ENCODE data around the gene GFAP.
A peak's percentile ranks its signal among the peaks of the same experiment; 100 is the strongest.

Gene GFAP

GRCh38 chr17:44899074-44899782 is 16.1 kb downstream of the GFAP start, which contains the start of gene EFTUD2:
TSS of gene EFTUD2 (minus strand) at chr17:44899445. CDS start at chr17:44894521, 4,924 bp downstream.
- peak; percentile 91 for DNase-seq (ENCODE audit: low spot score)

DNA sequence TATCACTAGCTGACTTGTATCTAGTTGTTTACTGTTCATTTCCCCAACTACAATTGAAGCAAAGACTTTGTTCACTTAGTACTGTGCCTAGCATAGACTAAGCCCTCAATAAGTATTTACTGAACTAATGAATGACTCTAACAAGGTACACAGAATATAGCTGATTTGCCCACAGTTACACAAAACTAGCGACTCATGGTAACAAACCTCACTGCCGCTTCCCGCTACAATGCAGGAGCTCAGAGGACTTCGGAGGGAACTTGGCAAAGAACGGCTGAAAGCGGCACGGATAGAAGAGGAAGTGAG is 16.6 kb downstream of the GFAP start:
- no peak for DNase-seq (ENCODE audit: low spot score)

DNA sequence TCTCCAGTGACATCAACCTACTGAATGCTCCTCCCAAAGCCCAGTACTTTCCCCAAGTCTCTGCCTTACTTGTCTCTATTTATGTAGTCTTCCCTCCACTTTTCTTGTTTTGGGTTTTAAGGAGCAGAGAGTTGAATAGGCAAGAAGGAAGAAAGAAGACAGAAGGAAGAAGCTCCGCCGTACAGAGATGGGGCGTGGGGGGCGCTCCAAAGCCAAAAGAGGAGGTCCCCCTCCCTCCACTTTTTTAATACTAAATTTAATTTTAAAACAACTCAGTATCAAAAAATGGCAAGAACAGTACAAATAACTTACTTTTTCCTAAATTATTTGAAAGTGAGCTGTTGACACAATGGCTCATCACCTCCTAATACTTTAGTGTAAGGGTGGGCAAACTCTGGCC is 20.7 kb downstream of the GFAP start:
- no peak for DNase-seq (ENCODE audit: low spot score)

GRCh38 chr17:44892250-44892649 is 23.1 kb downstream of the GFAP start:
- no peak for DNase-seq (ENCODE audit: low spot score)

DNA sequence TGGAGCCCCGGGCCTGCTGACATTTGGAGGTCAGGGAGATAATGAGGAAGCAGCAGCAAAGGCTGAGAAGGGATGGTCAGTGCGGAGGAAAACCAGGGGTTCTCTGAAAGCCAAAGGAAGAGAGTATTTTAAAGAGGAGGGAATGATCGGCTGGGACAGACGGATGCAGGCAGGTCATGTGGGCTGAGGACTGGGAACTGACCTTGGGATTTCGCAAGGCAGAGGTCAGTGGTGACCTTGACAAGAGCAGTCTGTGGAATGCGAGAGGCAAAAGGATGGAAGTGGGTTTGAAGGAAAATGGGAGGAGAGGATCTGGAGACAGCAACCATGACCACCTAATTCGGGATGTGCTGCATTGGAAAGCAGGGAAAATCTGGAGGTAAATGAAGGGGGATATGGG is 26.3 kb downstream of the GFAP start:
- no peak for DNase-seq (ENCODE audit: low spot score)

GRCh38 chr17:44887971-44888954 is 27.0 kb downstream of the GFAP start:
- DNase-seq (ENCODE audit: low spot score) = peak; percentile 19

GRCh38 chr17:44887016-44887415 is 28.3 kb downstream of the GFAP start:
- DNase-seq (ENCODE audit: low spot score) = no peak

DNA sequence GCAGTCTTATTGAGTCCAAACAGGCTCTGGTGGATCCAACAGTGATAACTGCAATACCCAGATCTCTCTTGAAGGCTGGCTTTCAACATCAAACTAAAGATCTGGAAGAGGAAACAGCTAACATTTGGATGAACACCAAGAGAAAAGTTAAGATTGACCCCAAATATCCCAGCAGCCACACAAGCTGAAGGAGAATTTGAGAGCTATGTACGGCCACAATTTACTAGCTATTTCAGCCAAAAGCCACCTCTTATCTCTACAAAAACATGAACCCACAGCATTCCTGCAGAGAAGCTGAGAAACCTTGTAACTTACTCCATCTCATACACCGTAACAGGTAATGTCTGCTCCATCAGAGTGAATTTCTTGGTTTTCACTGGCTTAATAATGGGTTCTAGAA is 30.4 kb downstream of the GFAP start:
- DNase-seq (ENCODE audit: low spot score) = no peak

GRCh38 chr17:44881145-44881544 is 34.2 kb downstream of the GFAP start:
- DNase-seq (ENCODE audit: low spot score) = no peak

DNA sequence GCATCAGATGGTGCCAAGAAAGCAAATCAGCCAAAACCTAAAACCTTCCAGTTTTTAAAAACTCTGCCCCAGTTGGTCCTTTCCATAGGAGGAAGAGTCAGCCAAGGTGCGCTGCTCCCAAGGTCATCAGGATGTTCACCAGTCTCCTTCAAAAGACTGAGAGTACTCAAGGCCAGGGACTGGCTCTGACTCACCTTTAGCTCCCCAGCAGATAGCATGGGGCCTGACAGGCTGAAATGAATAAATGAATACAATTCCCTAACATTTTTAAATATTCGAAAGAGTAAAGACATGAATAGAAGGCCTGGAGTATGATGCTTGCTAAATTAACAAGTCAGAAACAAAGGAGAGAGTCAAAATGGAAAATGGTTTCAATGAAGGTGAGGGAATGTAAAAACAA is 35.2 kb downstream of the GFAP start:
- no peak for DNase-seq (ENCODE audit: low spot score)

DNA sequence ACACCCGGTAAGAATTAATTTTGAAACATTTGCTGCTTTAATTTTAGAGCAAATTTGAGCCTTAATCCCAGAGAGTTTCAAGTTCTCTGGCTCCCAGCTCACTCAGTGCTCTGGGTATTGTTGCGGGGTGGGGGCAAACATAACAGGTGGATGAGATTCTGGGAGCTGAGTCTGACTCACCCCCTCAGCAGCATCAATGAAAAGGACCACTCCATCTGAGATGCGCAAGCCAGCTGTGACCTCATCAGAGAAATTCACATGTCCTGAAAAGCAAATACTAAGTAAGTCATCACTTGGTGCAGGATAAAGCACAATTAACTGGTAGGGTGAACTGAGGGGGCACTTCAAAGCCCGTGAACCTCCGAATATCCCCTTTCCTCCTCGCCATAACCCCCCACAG is 35.9 kb downstream of the GFAP start:
- no peak for DNase-seq (ENCODE audit: low spot score)

DNA sequence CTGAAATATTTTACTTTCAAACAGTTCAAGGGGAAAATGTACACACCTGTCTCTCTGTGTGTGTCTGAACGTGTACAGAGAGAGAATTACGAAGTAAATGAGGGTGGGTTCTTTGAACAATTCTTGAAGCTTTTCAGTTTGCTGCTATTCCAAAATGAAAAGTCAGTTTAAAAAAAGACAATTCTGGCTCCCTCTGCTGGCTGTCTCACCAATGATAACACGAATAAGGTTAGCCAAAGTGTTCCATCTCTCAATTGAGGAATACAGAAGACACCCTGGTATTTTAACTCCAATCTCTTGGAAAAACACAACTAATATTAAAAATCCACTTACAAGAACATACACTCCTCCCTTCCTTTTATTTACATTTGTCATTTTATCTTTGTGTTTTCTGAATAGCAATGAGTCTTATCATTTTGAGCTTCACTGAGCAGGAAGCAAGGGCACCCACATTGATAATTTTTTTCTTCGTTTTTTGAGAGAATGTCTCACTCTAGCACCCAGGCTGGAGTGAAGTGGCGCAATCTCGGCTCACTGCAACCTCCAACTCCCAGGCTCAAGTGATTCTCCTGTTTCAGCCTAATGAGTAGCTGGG is 36.6 kb downstream of the GFAP start:
- DNase-seq (ENCODE audit: low spot score) = peak; percentile 28

DNA sequence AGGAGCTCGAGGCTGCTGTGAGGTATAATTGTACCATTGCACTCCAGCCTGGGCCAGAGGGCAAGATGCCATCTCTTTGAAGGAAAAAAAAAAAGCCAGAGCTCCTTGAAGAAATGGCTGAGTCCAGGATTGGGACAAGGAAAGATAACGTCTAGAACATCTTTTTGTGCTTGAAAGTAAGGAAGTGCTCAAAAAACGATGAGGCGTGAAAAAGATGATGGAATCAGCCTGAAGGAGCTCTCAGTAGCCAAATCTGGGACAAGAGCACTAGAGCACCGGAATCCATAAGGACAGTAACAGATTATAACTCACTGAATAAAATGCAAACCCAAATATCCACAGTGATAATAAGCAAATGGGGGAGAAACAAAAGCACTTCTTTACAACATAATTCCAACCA is 38.2 kb downstream of the GFAP start:
- no peak for DNase-seq (ENCODE audit: low spot score)

DNA sequence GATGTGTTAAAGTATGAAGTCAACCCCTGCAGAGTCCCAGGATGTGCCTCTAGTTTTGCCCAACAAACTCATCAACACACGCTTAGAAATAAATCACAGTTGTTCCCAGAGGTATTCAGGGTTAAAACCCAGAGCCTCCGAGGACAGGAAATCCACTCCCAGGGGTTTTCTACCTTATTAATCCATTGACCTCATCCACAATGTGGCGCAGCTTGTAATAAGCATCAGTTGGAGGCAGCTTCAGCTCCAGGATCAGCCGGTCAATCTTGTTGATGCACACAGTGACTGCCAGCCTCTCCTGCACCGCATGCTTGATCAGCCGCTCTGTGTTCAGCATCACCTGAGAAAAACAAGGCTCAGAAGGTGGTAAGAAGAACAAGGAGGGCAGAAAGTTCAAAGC is 39.5 kb downstream of the GFAP start:
- DNase-seq (ENCODE audit: low spot score) = no peak

GRCh38 chr17:44872131-44872768 is 43.0 kb downstream of the GFAP start:
- DNase-seq (ENCODE audit: low spot score) = peak; percentile 4

- no peak for DNase-seq (ENCODE audit: low spot score)
These were observed 43.7 kb downstream of the GFAP start for GRCh38 chr17:44871556-44871955.

GRCh38 chr17:44867841-44868240 is 47.5 kb downstream of the GFAP start:
- no peak for DNase-seq (ENCODE audit: low spot score)

DNA sequence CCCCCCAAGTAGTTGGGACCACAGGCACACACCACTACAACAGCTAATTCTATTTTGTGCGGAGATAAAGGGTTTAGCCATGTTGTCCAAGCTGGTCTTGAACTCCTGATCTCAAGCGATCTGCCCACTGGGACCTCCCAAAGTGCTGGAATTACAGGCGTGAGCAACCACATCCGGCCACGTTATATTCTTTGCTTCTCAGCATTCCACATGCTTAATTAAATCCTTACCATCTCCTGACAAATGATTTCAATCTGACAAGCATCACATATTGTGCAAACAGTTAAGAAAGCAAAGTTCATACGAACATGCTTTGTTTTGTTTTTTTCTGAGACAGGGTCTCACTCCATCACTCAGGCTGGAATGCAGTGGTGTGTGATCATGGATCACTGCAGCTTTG is 49.4 kb downstream of the GFAP start:
- no peak for DNase-seq (ENCODE audit: low spot score)

DNA sequence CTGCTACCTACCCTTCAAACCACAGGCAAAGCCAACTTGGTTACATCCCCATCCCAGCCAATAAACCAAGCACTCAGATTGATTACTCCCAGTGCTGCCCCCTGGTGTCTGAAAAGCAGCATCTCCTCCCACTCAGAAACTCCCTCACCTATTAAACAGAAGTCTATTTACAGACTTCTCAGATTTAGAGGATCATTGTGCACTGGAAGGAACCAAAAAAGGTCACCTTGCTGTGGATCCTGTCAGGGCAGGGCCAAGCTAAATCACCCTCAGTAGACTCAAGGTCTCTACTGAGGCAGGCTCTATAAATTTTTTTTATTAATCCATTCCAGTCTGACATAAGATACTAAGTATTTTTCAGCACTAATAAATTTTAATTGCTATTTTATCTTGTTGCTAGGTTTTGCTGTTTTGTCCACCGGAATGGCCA is 50.1 kb downstream of the GFAP start:
- peak; percentile 77 for DNase-seq (ENCODE audit: low spot score)

DNA sequence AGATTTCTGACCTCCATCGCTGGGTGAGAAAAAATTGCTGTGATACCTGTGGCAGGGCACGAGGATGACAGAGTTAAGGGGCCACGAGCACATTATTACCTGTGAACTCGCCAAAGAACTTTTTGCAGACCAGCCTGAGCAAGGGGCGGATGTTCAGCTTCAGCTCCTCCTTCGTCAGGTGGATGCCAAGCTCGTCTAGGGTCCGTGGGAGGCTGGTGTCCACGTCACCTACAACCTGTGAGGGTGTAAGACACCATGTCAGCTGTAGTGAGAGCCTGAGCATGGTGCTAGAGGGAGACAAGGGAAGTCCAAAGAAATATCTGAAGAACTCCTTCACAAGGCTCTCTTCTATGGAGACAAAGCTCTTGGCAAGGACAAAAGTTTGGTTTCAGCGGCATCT is 50.5 kb downstream of the GFAP start:
- DNase-seq (ENCODE audit: low spot score) = no peak

DNA sequence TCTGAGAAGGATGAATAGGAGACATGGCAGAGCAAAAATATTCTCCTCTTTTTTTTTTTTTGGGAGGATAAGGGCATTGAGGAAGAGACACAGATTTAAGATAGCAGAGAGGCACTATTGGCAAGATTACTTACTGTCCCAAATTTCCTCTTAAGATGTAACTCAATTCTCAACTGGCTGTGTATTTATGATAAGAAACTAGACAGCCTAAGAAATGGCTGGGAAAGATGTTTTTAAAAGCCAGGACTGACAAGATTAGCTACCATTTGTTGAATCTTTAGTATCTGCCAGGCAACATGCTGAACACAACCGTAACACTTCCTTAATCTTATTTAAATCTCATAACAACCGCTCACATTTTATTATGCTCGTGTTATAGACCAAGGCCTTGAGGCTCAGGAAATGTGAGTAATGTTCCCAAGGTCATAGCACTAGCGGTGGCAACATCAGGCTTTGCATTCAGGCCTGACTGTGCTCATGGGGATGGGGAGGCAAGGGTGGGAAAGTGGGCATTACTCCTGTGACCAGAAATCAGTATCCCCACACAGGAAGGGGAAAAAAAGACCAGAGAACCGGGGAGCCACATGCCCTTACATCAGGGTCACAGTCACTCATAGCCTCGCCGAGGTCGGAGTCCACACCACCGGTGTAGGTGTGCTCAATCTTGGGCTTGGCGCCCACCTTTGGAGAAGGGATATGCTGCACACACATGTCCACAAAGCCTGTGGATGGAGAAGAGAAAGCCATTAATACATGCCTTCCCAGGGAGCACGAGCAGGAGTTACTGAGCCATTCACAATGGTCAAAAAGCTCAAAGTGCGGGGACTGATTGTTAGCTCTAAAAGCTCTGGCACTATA is 52.0 kb downstream of the GFAP start:
- DNase-seq (ENCODE audit: low spot score) = no peak
